SK-N-MC (cell line): Measurements from ENCODE around the gene LDLRAD3.

Experiments
- DNase-seq: peaks from one replicate; pipeline ENCODE4 v3.0.0-alpha.2; 2011; ENCODE audit warnings: low read depth, low spot score
- H3K27ac ChIP-seq: fragments of 200-600 bp; sonication (generic); 2 replicates; pipeline ENCODE4 v1.5.1; 2016; ENCODE audit warnings: mixed run types
- H3K36me3 ChIP-seq: fragments of 200-600 bp; sonication (generic); 2 replicates; pipeline ENCODE4 v1.6.1; 2017; ENCODE audit warnings: antibody characterized with exemption, low read length, mixed read lengths; ENCODE audit not compliant: insufficient read depth
- H3K4me3 ChIP-seq: fragments of 200-600 bp; sonication (generic); 2 replicates; pipeline ENCODE4 v1.5.1; 2016
- H3K9ac ChIP-seq: fragments of 200-600 bp; sonication (generic); 2 replicates; pipeline ENCODE4 v1.8.0; 2017; ENCODE audit warnings: mixed run types, mixed read lengths; ENCODE audit not compliant: insufficient read length
- H3K9me3 ChIP-seq: fragments of 200-600 bp; sonication (generic); 2 replicates; pipeline ENCODE4 v1.6.1; 2017; ENCODE audit warnings: low read depth, mild to moderate bottlenecking, antibody characterized with exemption, low read length, moderate library complexity, mixed read lengths
- EZH2 ChIP-seq: fragments of 200-600 bp; sonication (generic); IDR thresholded peaks from one replicate; pipeline ENCODE4 v1.6.1; 2017; ENCODE audit warnings: antibody characterized with exemption
- FOXP2 ChIP-seq: optimal IDR thresholded peaks from 2 replicates; pipeline ENCODE3; 2011; ENCODE audit warnings: mild to moderate bottlenecking, moderate library complexity; ENCODE audit not compliant: insufficient read depth; ENCODE audit errors: extremely low read length, control extremely low read depth
- POLR2AphosphoS5 ChIP-seq: IDR thresholded peaks from 2 replicates; pipeline ENCODE4 v1.6.1; 2012; ENCODE audit warnings: mild to moderate bottlenecking, low read depth, low read length, borderline replicate concordance

LDLRAD3 gene

GRCh38 chr11:36110668-36111410, 167.0 kb downstream of the LDLRAD3 start:
- no peak overlapping the region for H3K4me3 ChIP-seq
- no peak for TF ChIP-seq POLR2AphosphoS5
- TF ChIP-seq EZH2 = no peak
- TF ChIP-seq FOXP2 = no peak
- H3K36me3 ChIP-seq = no peaks in the 10 kb centered on the region
- no peak overlapping the region for H3K27ac ChIP-seq
- no peak for DNase-seq
- H3K9ac ChIP-seq = no peak overlapping the region
- H3K9me3 ChIP-seq = no peaks in the 10 kb centered on the region

- H3K36me3 ChIP-seq = no peaks in the 10 kb centered on the region
- TF ChIP-seq POLR2AphosphoS5 (no peak), FOXP2 (no peak), EZH2 (no peak)
- no peaks in the 10 kb centered on the region for H3K9me3 ChIP-seq
- no peak overlapping the region for H3K27ac ChIP-seq
- DNase-seq = no peak
- H3K4me3 ChIP-seq = no peak overlapping the region
- H3K9ac ChIP-seq = no peak overlapping the region
These were observed 170.2 kb downstream of the LDLRAD3 start for GRCh38 chr11:36114095-36114494.

GRCh38 chr11:36115378-36115801, 171.5 kb downstream of the LDLRAD3 start:
- no peak for DNase-seq
- Histone ChIP-seq H3K36me3 (no peaks in the 10 kb centered on the region), H3K4me3 (no peak overlapping the region), H3K27ac (no peak overlapping the region), H3K9ac (no peak overlapping the region), H3K9me3 (no peaks in the 10 kb centered on the region)
- no peak for TF ChIP-seq FOXP2
- TF ChIP-seq EZH2 = no peak

GRCh38 chr11:36116161-36116560, 172.3 kb downstream of the LDLRAD3 start:
- Histone ChIP-seq H3K9me3 (no peaks in the 10 kb centered on the region), H3K27ac (no peak overlapping the region), H3K9ac (no peak overlapping the region), H3K36me3 (no peaks in the 10 kb centered on the region), H3K4me3 (no peak overlapping the region)
- no peak for DNase-seq
- TF ChIP-seq EZH2 (no peak), FOXP2 (no peak), POLR2AphosphoS5 (no peak)

- DNase-seq = no peak
- no peak overlapping the region for H3K4me3 ChIP-seq
- H3K9ac ChIP-seq = no peak overlapping the region
- H3K27ac ChIP-seq = no peak overlapping the region
- no peak for TF ChIP-seq FOXP2
- no peak for TF ChIP-seq POLR2AphosphoS5
- no peaks in the 10 kb centered on the region for H3K36me3 ChIP-seq
- no peaks in the 10 kb centered on the region for H3K9me3 ChIP-seq
These were observed 174.2 kb downstream of the LDLRAD3 start for GRCh38 chr11:36118084-36118483.

- Histone ChIP-seq H3K36me3 (no peaks in the 10 kb centered on the region), H3K27ac (no peak overlapping the region), H3K9me3 (no peaks in the 10 kb centered on the region), H3K4me3 (no peak overlapping the region), H3K9ac (no peak overlapping the region)
- DNase-seq = no peak
- no peak for TF ChIP-seq EZH2
- no peak for TF ChIP-seq POLR2AphosphoS5
- no peak for TF ChIP-seq FOXP2
These were observed 175.4 kb downstream of the LDLRAD3 start for GRCh38 chr11:36119300-36119699.

GRCh38 chr11:36121054-36121453, 177.2 kb downstream of the LDLRAD3 start:
- Histone ChIP-seq H3K4me3 (no peak overlapping the region), H3K9me3 (no peaks in the 10 kb centered on the region), H3K27ac (no peak overlapping the region), H3K9ac (no peak overlapping the region), H3K36me3 (no peaks in the 10 kb centered on the region)
- no peak for TF ChIP-seq FOXP2
- TF ChIP-seq POLR2AphosphoS5 = no peak
- TF ChIP-seq EZH2 = no peak
- DNase-seq = no peak

- Histone ChIP-seq H3K9me3 (no peaks in the 10 kb centered on the region), H3K4me3 (no peak overlapping the region), H3K36me3 (no peaks in the 10 kb centered on the region), H3K27ac (no peak overlapping the region), H3K9ac (no peak overlapping the region)
- TF ChIP-seq FOXP2 = no peak
- no peak for TF ChIP-seq EZH2
- TF ChIP-seq POLR2AphosphoS5 = no peak
- DNase-seq = no peak
These were observed 178.8 kb downstream of the LDLRAD3 start for GRCh38 chr11:36122671-36123070.
